GM19193 (cell line): ENCODE data around the gene FARP1.

Experiments
- POLR2A ChIP-seq: IDR thresholded peaks from 4 replicates; pipeline ENCODE4 v1.6.1; 2011; ENCODE audit not compliant: insufficient read depth, insufficient read length; ENCODE audit errors: extremely low read depth

The FARP1 gene

DNA sequence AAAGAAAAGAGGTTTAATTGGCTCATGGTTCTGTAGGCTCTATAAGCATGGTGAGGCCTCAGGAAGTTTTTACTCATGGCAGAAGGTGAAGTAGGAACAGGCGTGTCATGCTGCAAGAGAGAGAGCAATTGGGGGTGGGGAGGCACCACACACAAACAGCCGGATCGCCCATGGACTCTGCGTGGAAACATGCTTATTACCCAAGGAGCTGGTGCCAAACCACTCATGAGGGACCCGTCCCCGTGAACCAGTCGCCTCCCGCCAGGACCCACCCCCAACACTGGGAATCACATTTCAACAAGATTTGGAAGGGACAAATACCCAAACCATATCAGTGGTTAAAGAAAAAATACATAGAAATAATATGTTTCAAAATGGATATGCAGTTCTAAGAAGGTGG lies 208.7 kb downstream of the FARP1 start:
- TF ChIP-seq POLR2A: no peak

DNA sequence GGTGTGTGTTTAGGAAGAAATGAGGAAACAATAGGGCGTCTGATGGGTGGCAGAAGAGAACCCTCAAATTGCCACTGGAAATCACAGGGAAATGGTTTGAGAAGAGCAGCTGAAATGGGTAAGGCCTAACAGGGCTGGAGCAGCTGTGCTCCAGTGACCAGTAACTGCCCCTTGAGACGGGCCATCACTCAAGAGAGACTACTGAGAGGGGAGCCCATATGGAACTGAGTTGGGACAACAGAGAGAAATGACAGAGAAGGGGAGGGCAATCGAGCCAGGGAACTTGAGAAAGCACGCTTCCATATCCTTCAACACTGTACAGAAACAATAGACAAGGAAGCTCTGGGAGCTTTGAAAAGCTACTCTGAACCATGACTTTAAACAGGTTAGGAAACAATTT lies 209.3 kb downstream of the FARP1 start:
- no peak for TF ChIP-seq POLR2A

DNA sequence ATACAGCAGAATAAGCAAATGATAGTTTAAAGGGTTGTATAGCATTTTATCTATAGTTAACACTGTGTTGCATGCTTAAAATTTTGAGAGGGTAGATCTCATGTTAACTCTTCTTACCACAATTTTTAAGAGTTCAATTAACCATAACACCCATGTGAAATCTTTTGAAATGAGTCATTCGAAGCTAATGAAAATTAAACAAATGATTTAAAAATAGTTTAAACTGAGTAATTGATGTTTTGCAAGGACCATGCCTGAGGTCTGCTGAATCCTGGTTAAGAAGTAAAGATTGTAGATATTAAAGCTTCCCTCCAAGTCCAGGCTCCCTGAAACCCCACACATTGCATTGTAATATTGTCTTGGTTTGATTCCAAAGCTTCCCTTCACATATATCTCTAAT lies 210.9 kb downstream of the FARP1 start:
- TF ChIP-seq POLR2A: no peak

DNA sequence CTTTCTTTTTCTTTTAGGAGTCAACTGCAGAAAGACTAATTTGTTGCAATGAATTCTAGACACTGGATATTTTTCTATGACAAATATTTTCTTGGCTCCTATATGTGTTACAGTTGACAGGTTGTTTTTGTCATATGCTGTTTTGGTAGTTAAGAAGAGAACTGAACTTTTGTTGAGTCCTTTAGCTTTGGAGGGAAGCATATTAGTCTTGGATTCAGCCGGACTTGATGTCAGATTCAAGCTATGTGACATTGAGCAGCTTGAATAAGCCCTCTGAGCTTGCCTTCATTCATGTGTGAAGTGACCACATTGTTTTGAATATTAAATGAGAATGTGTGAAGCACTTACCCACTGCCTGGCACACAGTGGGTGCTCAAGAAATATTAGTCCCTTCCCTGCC lies 216.0 kb downstream of the FARP1 start:
- no peak for TF ChIP-seq POLR2A

DNA sequence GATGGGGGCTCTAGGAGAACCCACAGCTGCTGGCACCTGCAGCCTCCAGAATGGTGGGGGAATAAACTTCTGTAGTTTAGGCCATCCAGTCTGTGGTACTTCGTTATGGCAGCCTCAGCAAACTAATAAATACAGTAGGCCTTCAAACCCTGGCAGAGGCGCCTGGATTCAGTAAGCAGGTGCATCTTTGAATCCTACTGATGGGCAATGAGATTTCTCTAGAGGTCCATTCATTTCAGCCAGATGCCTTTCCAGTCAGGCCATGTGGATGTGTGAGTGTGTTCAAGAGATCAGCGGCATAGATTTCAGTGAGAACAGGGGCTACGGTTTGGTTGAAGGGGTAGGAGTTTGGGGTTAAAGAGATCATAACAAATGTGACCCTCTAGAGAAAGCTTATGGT lies 217.7 kb downstream of the FARP1 start:
- TF ChIP-seq POLR2A: no peak

DNA sequence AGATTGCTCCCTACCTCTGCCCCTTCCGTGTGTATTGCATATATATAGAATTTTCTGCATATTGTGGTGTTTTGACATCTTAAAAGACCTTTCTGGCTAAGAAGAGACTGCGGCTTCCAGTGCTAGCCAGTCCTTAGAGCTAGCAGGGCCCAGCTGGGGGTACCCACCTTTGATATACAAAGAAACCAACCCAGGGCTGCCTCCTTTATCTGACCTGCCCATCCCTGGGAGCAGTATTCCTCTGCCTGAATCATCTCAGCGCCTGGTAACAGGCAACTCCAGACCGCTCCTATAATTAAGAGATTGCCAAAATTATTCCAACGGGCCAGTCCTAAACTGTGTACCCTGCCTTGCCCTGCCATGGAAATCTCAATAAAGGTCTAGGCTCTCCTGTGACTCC lies 220.4 kb downstream of the FARP1 start:
- no peak for TF ChIP-seq POLR2A

DNA sequence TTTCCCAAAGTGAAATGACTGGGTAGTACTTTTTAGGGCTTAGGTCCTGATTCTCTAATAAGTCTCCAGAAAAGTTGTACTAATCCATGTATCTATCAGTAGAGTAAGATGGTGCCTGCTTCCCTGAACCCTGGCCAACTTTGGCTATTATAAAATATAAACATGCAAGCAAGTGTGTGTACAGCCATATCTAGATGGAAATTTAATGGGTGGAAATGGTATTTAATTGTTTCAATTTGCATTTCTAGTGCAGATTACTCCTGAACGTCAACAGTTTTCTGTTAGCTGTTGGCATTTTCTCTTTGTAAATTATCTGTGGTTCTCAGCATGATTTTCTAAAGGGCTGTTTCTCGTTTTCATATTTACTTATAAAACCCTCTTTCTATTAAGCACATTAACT lies 221.3 kb downstream of the FARP1 start:
- TF ChIP-seq POLR2A: no peak

DNA sequence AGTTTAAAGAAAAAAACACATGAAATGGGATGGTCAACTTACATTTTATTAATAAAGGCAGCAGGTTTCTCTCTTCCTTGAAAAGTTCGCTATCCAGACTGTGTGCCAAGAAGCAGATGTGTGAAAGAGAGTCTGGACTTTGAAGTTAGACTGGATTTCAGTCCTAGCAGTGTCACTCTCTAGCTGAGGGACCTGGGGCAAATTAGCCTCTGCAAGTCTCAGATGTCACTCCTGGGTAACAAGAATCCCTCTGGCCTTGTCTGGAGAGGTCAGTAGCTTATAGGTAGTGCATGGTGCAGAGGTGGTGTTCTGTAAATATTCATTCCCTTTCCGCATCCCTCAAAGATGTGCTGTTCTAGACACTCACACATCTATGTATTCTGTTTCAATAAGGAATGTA lies 221.8 kb downstream of the FARP1 start:
- no peak for TF ChIP-seq POLR2A

DNA sequence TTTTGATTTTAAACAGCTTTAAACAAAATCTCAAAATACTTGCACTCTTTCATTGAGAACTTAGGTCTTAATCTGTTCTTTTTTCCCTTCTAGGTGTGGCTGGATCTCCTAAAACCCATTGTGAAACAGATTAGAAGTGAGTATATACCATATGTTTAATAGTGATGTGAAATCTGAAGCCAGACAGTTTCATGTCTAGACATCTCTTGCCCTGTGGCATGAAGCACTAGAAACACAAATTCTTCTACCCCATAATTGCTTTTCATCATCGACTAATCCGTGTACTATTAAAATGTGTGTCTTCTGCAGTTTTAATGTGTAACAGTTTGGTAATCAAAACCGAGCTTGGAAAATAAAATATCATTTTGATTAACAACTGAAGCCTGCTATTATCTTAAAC lies 222.4 kb downstream of the FARP1 start:
- no peak for TF ChIP-seq POLR2A

DNA sequence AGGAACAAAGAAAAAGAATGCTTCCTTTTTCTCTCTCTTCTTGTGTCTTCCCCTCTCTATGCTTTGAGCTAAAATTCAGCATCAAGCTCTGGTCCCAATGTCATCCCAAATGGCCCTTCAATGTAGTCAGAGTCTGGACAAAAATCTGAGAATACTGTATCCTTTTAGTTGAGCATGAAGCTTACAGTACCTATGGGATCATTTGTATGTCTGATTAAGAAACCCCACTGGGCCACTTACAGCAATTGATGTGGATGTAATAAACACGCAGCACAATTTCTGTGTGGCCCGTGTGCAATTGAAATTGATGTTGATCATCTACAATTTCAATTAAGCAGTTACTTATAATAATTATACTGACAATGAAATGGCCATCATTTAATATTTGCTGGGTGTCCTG lies 223.1 kb downstream of the FARP1 start:
- no peak for TF ChIP-seq POLR2A

DNA sequence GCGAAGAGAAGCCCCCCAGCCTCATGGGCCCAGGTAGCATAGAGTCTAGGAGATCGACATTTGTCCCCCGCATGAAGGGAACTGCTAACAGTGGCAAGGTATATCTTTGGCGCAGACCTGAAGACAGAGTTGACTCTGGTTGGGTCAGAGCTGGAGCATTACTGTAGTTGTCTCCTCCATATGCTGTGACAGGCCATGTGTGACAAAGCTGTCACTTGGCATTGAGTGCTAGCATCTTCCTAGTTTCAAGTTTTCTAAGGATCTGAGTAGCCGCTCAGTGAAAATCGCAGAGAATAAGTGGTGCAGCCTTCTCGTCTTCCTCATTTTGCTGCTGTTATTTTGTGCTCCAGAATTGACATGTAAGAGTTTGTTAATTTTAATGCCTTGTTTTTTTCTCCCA lies 223.5 kb downstream of the FARP1 start:
- no peak for TF ChIP-seq POLR2A

DNA sequence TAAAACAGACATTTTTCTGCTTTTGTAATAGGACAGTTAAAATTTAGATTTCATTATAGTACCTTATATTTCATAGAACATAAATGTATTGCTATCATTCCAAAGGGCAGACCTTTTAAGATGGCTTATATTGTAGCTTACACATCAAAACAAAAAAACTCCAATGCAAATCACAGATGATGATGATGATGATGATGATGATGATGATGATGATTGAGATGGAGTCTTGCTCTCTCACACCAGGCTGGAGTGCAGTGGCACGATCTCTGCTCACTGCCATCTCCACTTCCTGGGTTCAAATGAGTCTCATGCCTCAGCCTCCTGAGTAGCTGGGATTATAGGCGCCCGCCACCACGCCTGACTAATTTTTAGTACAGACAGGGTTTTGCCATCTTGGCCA lies 224.1 kb downstream of the FARP1 start:
- TF ChIP-seq POLR2A: no peak

DNA sequence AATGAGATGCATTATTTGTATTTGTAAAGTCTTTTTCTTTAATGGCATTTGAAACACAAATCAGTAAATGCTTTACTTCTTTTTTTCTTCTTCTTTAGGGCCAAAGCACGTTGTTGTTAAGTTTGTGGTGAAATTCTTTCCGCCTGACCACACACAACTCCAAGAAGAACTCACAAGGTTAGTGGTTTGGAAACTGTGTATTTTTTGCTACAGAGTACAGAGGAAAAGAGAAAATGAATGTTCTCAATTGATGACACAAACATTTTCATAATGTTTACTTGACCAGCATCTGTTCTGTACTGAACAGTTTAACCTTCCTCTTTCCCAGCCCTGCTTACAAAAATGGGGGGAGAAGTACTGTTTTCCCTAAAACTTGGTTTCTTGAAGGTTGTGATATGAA lies 225.1 kb downstream of the FARP1 start:
- no peak for TF ChIP-seq POLR2A

DNA sequence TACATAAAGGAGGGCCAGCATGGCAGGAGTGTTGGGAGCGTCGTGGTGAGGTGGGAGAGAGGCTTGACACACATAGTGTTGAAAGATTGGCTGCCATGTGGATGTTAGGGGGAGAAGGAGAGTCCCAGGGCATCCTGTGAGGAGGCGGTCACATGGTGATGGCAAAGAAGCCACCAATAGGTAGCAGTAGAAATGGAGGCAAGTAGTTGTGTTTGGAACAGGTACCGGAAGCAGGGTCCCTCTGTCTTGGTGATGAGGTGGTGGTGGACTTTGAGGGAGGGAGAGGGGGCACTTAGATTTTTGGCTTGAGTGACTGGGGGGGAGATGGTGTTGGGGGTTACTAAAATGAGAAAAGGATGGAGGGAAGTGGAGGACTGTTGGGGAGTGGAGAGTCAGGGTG lies 227.4 kb downstream of the FARP1 start:
- TF ChIP-seq POLR2A: no peak

DNA sequence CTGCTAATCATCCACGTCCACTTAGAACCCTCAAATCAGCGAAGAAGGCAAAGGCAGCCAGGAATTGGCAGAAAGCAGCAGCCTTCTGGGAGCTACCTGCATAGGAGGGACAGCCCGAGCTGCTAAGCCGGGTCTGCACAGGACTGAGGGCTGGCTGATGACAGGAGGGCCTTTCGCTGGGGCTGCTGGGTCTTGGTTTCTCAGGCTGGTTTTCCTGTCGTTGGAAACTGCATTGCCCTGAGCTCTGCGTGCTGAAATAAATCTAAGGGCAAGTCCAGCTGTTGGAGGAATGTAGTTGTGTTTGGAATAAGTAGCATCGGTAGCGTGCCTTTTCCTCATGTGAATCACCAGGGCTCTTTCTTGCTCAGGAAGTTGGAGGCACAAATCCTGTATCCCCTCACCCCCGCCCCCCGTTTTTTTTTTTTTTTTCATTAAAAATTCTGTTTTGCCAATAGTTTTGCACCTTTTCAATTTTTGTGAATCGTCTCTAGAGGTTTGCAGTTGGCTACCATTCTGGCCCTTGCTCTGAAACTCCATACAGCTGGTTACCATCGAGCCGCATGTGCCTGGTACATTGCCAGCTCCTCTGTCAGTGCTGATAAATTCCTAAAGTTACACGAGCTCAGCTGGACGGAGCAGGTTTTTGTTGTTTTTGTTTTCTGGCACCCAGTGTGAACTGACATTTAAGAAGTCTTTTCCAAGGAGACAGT lies 228.1 kb downstream of the FARP1 start:
- TF ChIP-seq POLR2A: no peak

DNA sequence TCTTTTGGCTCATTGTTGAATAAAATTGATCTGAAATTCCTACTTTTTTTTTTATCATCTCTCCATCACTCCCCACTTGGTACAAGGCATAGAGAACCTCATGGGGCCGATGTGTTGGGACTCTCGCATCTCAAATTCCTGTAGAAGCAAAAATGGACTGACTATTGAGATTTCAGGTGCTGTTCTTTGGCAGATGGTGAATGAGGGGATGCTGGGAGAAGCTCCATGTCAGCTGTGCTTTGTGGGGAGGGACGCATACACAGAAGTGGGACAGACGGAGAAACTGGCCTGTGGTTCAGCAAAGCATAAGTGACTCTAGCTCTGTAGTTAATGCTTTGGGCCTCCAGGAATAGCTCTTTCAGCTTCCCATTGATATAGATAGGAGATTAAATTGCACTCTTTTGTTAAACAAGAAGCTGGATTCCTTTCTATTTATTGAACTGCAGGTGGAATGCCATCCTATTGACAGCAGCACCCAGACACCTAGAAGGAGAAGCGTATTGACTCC lies 228.7 kb downstream of the FARP1 start:
- no peak for TF ChIP-seq POLR2A

DNA sequence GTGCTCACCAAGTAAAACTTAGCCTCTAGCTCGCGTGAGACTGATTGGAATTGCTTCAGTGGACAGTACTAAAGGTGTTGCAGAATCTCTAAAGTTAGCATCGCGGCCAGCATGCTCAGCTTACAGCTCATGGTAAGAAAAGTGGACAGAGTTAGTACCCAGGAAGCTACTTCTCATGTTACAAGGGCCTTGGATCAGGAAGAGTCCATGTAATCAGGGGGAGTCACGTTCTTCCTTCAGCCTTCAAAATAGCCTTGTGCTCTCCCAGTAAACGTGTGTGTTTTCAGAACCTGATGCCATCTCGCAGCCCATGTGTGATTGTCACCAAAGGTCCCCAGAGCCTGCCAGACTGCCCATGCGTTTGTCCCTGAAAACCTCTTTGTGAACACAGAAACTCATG lies 230.0 kb downstream of the FARP1 start:
- TF ChIP-seq POLR2A: no peak
